NCI-H2107 (cell line): ENCODE results near the gene RTL10.
"Not testable (repeated sequence)": the region's sequence is repeated elsewhere in the genome, so short reads cannot be mapped to it uniquely, and the experiment has no call there.

ENCODE experiments used
- DNase-seq: peaks from one replicate; lab custom pipeline; 2025; lab: John Stamatoyannopoulos, UW

RTL10 gene

DNA sequence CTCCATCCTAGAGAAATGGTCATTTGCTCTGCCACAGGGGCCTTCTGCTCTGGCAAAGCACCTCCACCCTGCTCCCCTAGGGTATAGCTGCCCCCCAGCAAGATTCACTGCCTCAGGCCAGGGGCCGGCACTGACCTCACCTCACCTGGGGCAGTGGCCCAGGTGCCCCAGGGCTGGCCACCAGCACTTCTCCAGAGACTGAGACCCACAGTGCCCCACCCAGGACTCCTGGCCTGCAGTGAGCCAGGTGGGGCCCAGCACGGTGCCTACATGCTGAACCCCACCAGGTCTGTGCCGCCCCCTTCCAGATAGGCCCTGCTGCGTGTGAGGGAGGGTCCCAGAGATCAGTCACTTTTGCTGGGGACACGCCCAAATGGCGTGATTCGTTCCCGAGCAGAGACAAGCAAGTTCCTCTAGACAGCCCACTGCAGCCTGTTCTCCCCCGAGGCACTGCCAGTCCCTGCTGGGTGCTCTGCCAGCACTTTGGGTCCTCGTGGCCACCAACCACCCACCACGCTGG, 10.8 kb downstream of the RTL10 start:
- DNase-seq = no peak

DNA sequence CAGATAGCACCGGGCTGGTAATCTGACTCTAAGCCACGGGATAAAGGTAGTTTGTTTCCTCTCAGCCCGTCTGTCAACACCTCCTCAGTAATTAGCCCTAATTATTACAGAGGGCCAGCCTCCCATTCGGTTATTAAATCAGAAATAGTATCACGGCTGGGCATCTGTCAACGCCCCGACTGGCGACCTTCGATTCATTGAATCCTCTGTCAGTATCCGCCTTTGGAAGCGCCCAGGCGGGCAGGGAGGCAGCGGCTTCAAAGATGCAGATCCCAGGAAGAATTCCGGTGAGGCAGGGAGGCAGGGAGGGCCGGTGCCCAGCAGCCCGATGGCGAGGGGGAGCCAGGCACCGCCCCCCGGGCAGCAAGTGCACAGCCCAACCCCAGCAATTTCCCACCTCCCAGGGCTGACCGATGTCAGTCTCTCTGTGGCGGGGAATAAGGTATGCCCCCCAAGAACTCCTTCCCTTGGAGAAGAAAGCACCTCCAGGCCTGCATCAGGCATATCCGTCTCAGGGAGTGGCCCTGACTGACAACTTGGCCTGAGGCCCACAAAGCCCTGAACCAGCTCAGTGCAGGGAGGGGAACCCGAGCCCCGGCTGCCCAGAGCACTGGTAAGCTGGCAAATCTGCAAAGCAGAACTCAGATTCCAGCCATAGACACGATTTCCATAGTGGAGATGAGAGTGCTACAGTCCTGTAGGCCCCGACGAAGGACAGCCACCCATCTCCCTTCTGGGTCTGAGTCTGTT, 11.4 kb downstream of the RTL10 start:
- DNase-seq = no peak

DNA sequence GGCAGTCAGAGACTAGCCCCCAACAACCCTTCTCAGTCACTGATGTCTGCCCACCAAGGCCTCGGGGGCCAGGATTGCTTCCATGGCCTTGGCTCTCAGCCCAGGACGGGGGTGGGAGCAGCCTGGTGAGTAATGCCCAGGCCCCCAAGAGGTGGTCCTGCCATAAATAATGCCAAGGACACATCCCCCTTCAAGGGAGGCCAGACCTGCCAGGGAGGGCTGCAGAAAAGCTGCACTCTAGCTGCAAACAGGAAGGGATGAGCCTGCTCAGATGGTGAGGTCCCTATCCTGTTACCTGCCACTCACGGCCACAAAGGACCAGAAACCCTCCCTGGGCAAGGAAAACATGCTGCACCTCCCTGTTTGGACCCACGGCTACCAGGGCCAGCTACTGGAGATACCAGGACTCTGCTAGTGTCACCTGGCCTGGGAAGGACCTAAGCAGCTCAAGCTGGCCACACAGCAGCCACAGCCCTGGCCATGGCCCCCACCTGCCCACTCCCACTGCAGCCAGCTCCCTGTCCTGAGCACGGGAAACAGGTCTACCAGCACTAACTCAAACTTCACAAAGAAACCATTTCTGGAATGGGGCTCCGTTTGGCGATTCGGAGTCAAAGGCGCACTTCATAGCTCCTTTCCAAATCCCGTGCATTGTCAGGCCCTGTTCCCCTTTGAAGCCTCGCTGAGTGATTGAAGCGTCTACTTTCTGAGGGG, 12.1 kb downstream of the RTL10 start:
- no peak for DNase-seq

DNA sequence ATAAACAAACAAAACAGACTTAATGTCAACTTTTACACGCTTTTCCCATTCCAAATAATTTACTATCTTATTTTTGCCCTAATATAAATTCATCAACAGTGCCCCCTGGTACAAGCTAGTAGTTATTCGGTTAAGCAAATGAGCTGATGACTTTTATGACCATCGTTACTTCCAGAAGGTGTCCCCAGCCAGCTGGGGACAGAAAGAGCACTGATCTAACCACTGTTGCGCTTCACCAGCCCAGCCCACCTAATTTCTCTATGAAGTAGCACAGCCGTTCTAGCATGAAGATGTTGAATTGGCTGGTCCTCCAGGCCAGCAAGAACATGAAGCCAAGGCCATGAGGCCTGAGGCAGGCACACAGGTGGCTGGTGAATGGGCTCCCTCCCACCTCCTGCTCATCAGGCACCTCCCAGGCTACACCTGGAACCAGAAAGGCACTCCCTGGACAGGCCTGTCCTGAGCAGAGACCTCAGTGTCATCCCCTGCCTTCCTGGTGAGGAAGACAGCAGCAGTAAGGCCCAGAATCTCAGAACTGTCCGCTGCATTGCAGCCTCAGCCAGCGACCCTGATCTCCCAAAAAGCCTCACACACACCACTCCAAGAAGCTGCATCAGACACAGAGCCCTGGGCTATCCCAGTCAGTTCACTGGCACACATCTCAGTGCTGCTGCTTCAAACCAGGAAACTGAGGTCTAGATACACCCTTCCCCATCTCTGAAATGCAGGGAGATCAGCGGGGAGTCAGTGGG, 12.9 kb downstream of the RTL10 start:
- no peak for DNase-seq

DNA sequence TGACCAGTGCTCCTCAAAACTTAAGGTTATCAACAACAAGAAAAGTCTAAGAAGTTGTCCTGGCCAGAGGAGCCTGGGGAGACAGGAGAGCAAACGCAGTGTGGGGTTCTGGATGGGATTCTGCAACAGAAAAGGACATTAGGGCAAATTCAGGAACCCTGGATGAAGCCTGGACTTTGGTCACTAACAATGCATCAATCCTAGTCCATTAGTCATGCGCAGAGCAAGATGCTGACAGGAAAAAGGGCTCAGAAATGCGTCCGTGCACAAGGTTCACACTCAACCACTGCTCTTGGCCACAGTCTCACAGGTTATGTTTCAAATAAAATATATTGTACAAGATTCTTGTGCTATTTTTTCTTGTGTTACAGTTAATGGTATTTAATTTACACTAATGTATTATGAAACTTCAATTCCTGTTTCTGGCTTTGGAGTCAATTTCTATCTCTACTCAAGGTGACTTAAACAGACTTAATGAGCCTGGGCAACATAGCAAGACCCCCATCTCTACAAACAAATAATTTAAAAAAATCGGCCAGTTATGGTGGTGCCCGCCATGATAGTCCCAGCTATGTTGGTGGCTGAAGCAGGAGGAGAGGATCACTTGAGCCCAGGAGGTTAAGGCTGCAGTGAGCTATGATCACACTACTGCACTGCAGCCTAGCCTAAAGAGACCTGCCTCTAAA, 13.6 kb downstream of the RTL10 start:
- DNase-seq = no peak

DNA sequence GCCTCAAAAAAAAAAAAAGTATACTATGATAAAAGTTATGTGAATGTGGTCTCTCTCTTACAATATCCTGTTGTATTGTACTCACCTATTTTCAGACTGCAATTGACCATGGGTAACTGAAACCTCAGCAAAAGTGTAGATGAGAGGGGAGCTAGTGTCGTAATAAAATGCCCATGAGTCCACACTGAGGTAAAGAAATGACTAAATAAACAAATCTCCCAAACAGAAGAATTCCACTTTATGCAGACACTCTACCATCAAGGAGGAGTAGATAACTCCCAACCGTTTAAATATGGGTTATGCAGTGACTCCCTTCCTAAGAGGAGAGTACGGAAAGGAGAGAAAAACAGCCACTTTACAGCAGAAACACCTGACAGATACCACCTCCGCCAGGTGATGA, 14.6 kb downstream of the RTL10 start:
- DNase-seq = no peak

DNA sequence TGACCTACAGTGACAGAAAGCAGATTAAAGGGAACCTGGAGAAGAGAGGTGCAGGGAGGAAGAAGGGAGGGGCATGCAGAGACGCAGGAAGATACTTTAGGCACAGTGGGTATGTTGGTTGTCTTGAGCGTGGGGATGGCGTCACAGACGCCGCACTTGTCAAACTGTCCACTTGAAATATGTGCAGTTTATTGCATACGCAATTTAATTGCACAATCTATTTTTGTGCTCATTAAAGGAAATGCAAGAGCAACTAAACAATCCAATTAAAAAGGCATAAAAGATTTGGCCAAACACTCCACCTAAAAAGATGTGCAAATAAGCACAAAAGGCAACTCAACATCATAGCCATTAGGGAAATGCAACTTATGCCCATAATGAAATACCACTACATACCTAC, 16.8 kb downstream of the RTL10 start:
- DNase-seq = no peak

DNA sequence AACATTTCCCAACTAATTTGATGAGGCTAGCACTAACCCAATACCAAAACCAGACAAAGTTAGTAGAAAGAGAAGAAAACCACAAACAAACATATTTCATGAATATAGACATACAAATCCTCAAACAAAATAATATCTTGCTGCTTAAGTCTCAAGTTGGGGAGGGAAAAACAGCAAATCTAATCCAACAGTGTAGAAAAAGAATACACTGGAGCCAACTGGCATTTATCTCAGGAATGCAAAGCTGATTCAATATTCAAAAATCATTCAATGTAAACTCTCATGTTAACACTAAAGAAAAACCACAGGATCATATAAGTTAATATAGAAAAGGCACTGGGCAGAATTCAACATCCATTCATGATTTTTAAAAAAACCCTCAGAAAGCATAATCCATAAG, 18.2 kb downstream of the RTL10 start:
- no peak for DNase-seq

DNA sequence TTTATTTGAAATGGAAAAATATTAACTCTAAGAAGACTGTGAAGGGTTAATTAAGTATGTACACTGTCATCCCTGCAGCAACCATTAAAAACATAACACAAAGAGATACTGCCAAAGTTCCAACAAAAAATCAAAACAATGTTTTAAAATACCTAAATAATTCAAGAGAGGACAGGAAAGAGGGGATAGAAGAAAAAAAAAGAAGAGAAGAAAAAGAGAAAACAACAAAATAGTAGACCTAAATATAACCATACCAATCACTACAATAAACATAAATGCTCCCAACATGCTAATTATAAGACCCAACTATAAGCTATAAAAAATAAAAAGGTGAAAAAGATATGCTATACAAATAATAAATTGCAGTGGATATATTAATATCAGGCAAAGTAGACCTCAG, 20.1 kb downstream of the RTL10 start:
- DNase-seq = no peak

DNA sequence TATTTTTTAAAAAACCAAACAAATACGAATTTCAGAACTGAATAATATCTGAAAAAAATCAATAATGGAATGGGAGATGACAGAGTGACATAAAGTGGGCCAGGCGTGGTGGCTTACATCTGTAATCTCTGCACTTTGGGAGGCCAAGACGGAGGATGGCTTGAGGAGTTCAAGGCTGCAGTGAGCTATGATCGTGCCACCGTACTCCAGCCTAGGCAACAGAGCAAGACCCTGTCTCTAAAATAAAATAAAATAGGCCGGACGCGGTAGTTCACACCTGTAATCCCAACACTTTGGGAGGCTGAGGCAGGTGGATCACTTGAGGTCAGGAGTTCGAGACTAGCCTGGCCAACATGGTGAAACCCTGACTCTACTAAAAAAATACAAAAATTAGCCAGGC, 21.3 kb downstream of the RTL10 start:
- not testable (repeated sequence) for DNase-seq

DNA sequence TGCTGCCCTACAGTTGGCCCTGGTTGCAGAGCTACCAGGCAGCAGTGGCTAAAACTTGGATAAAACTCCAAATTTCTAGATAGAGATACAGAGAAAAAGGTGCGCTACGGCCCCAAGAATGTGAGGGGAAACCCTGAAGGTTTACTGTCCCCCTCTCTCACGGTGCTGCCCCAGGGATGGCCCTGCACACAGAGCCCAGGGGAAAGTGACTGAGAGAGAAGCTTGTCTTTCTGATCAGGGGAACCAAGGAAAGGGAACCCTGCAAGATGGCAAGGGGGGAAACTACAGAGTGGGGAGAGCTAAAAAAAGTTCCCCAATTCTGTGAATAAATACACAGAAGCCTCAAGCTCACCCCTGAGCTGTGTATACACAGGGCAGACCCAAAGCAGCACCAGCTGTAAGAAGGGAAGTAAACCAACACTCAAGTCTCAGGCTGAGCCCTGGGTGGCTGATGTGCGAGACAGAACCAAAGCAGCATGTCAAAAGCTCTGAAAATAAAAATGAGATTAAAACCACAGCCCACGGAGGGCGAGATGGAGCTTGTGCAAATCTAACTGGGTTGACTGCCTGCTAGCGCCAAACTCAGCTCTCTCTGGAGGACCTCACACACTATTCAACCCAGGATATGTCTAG, 22.1 kb downstream of the RTL10 start:
- no peak for DNase-seq

DNA sequence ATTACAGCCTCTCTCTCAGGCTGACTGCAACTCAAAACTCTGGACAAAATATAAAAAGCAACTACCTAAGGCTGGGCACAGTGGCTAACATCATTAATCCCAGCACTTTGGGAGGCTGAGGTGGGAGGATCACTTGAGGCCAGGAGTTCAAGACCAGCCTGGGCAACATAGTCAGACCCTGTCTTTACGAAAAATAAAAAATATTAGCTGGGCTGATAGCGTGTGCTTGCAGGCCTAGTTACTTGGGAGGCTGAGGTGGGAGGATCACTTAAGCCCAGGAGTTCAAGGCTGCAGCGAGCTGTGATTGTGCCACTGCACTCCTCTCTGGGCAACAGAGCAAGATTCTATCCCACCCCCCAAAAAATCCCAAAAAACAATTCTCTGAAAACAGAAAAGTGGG, 22.7 kb downstream of the RTL10 start:
- DNase-seq = not testable (repeated sequence)

DNA sequence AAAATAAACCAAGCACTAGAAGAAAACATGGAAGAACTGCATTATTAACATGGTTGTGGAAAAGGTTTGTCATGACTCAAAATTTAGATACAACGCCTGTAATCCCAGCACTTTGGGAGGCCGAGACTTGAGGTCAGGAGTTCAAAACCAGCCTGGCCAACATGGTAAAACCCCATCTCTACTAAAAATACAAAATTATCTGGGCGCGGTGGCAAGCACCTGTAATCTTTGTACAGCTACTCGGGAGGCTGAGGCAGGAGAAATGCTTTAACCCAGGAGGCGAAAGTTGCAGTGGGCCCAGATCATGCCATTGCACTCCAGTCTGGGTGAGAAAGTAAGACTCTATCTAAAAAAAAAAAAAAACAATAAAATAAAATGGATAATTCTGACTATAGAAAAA, 23.7 kb downstream of the RTL10 start:
- DNase-seq = no peak

DNA sequence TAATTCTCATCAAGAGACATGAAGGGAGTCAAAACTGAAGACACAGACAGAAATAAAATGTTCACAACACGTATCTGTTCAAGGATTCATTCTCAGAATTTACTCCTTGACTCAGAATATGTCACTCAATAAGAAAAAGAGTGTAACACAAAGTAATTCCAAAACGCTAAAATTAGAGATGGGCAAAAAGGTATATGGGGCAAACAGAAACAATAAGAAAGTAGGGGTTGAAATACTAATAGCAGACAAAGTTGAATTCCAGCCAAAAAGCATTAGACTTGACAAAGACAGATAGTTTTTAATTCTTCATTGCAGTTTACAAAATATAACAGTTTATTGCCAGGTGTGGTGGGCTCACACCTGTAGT, 26.7 kb downstream of the RTL10 start:
- no peak for DNase-seq

DNA sequence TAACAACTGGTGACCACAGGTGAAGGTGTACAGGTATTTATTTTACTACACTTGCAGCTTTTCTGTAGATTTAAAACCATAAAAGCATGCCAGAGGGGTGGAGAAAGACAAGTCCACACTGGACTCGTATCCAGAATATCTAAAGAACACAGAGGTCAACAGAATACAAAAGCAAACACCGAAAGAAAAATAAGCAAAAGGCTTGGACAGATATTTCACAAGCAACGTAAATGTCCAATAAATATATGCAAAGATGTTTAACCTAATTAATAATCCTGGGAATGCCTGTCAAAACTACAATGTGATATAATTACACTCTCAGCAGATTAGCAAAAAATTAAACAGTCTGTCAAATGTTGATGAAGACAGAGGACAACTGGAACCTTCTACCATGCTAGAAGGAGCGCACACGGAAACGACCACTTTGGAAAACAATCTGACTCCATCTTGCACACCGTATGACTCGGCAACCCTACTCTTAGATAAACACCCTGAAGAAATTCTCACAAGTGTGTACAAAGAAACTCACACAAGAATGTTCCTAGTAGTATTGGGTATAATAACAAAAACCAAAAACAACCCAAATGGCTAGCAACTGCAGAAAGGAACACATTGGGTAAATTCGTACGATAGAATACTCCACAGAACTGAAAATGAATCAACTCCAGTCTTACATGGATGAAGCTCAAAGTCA, 27.2 kb downstream of the RTL10 start:
- no peak for DNase-seq

DNA sequence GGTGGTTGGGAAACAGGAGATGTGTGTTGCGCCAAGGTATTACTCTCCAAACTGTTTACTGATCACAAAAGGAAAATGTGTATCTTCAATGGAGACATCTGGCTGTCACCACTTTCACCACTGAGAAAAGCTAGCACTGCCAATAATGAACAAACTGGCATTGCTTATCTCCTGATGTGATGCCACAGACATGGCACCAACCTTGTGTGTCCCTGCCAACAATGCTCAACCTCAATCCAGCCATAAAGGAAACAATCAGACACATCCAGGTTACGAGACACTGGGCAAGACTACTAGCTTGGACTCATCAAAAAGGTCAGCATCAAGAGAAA, 28.1 kb downstream of the RTL10 start:
- DNase-seq = no peak

DNA sequence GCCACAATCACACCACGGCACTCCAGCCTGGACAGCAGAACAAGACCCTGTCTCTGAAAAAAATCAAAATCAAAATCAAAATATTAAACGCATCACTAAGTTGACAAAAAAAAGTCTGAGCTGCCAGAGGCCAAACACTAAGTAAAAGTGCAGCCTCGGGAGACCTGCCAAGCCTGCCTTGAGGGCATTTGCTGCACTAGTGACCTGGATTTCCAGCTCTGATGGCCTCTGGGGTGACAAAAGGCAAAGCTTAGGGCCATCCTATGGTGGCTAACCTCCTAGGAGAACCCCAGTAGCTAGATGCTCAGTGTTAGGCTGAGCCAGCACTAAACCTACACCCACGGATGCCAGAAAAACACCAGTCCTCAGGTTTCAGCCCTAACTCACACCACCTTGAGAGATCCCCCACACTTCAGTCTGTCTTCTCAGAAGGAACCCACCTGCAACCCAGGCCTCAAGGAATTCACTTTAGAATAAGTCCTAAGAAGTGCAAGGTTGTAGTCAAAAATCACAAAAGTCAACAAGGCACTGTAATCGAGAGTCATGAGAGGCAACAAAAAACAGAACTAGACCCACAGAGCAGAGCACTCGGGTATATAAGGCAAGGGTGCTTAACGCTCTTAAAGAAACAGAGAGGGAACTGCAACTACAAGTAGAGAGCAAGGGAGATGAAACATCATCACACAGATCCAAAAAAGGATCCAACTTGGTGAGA, 28.6 kb downstream of the RTL10 start:
- DNase-seq = no peak

DNA sequence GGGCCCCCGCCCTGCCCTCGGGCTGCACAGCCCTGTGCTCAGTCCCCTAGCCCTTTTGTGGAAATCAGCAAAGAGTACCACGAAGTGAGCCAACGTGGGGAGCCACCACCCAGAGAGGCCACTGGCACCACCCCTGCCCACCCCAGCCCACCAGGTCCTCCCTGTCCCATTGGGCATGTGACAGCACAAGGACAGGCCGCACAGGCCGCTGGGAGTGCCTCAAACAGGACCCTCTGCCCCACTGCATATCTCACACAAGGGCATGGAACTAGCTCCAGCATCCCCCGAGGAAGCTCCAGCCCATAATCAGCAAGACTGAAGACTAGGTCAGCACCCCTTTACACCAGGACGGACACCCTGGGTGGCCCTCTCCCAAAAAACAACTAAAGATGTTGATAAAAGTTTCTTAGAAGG, 29.7 kb downstream of the RTL10 start:
- no peak for DNase-seq

DNA sequence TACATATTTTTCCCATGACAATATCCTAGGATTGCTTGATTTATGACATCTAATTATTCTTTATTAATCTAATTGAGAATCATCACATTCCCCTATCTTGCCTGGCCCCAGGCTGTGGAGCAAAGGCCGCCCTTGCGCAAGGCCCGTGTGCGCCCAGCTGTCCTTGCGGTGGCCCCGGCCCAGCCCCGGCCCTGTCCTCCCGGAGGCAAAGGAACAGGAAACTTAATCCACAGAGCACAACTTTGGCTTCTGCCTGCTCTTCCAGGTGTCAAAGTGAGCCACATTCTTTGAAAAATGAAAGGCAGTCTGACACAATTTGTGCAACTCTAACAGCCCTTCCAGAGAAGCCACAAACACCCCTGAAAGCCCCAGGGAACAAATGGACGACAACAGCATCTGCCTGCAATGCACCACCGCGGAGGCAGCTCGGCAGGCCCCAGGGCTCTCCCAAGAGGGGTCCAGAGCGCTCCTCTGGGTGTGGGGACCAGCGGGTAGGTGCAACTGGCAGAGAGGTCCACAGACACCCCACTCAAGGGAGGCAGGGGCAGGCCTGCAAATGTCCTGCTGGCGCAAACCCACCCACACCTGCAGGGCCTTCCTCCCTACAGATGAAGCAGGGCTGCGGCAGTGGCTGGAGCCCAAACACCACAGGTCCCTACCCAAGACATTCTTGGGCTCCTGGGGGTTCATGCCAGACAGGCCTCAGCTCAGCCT, 30.3 kb downstream of the RTL10 start:
- DNase-seq = no peak

DNA sequence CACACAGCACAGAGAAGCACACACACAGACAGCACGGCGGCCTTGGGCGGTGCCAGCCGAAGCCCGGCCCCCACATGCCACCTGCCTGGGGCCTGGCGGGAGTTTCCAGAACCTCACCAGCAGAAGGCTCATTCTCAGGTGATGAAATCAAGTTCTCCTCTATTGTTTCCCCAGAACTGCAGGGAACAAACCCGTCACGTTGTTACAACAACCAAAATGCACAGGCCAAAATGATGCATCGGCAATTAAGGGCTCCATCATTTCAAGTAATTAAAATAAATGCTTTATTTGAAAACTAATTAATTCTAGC, 30.8 kb downstream of the RTL10 start:
- DNase-seq = no peak
